Endometrium (tissue), 2 donors: Measurements from ENCODE around the gene YIF1A.
"Not testable (repeated sequence)": the region's sequence is repeated elsewhere in the genome, so short reads cannot be mapped to it uniquely, and the experiment has no call there.

ENCODE experiments used
- FAIRE-seq: peaks from 2 replicates; lab custom pipeline; 2012; peaks lifted over from hg19 to GRCh38; lab: Jason Lieb, UNC
- donor health status: control.
- donor health status: control.

YIF1A gene

DNA sequence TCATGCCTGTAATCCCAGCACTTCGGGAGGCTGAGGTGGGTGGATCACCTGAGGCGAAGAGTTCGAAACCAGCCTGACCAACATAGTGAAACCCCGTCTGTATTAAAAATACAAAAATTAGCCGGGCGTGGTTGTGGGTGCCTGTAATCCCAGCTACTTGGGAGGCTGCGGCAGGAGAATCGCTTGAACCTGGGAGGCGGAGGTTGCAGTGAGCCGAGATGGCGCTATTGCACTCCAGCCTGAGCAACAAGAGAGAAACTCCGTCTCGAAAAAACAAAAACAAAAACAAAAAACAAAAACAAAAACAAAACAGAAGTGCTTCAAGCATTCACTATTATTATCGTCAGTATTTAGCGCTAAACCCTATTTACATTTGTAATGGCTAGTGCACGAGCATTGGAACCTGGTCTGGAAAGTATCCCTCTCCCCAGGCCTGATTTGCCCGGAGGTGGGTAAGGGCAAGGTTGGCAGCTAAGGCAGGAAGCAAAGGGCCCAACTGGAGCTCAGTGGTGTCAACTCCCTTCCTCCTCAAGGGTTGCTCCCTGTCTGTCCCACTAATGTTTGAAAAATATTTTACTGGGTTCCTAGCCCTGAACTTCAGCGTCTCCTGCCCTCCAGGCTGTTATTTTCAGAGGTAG lies 22.0 kb upstream of the YIF1A start:
- FAIRE-seq: not testable (repeated sequence)

DNA sequence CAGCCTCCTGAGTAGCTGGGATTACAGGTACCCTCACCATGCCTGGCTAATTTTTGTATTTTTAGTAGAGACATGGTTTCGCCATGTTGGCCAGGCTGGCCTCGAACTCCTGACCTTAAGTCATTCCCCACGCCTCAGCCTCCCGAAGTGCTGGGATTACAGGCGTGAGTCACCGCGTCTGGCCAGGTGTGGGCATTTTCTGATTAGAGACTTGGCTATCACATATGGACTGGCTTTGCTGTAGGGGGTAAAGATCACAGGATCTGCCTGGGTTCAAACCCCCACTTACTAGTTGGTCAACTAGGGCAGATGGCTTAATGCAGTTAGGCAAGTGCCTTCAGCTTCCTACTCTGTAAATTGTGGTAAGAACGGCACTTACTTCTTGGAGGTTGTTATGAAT lies 21.4 kb upstream of the YIF1A start:
- FAIRE-seq: no peak

- no peak for FAIRE-seq
Observed at GRCh38 chr11:66309475-66309874, 20.5 kb upstream of the YIF1A start.

- no peak for FAIRE-seq
Observed at GRCh38 chr11:66302656-66303055, 13.7 kb upstream of the YIF1A start.

GRCh38 chr11:66299186-66299585 lies 10.2 kb upstream of the YIF1A start:
- no peak for FAIRE-seq

DNA sequence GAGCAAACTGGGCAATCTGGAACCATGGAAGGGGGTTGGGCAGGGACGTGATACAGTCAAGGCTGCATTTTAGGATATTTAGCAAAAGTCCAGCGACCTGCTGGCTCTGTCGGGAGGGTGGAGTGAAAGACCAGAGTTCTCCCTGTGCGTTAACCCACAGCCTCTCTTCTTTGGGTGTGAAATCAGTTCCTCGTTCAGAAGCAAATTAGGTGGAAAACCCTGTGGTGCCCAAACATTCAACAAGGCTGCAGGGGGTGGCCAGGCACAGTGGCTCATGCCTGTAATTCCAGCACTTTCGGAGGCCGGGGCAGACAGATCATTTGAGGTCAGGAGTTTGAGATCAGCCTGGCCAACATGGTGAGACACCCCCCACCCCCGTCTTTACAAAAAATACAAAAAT lies 8.7 kb upstream of the YIF1A start:
- FAIRE-seq: no peak

- no peak for FAIRE-seq
Observed at GRCh38 chr11:66294626-66295620, 6.0 kb upstream of the YIF1A start.

- FAIRE-seq: no peak
Observed at GRCh38 chr11:66293777-66294625, 5.1 kb upstream of the YIF1A start.

- FAIRE-seq: no peak
Observed at GRCh38 chr11:66293352-66293751, 4.4 kb upstream of the YIF1A start.

DNA sequence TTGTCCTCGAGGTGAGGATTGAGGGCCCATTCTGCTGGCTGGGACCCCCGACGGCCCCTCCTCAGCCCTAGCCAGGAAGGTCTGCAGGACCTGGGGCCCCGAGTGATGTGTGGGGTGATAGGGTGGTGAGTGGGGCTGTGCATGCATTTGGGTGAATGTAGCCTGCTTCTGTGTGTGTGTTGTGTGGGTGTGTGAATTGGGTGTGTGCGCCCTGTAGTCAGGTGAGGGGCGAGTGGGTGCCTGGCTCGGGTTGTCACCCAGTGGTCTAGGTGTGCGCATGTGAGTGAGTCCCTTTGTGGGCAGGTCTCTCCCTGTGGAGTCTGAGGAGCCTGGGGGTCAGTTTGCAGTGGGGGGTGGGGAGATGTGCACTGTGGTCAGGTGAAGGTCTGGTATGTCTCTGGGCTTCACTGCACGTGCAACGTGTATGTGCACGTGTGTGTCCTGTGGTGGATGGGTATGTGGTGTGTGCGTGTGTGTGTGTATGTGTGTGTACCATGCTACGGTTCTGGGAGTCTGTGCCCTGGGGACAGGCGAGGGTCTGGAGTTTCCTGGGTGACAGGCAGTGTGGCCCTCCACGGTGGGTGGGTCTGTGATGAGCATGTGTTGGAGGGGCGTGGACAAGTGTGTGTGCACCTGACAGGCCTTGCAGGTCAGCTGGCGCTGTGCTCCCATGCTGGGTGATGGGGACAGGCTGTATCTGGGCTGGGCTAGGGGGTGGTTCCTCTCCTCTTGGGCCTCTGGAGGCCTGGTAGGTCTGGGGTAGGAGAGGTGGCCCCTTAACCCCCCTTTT lies 3.8 kb upstream of the YIF1A start:
- FAIRE-seq: no peak

DNA sequence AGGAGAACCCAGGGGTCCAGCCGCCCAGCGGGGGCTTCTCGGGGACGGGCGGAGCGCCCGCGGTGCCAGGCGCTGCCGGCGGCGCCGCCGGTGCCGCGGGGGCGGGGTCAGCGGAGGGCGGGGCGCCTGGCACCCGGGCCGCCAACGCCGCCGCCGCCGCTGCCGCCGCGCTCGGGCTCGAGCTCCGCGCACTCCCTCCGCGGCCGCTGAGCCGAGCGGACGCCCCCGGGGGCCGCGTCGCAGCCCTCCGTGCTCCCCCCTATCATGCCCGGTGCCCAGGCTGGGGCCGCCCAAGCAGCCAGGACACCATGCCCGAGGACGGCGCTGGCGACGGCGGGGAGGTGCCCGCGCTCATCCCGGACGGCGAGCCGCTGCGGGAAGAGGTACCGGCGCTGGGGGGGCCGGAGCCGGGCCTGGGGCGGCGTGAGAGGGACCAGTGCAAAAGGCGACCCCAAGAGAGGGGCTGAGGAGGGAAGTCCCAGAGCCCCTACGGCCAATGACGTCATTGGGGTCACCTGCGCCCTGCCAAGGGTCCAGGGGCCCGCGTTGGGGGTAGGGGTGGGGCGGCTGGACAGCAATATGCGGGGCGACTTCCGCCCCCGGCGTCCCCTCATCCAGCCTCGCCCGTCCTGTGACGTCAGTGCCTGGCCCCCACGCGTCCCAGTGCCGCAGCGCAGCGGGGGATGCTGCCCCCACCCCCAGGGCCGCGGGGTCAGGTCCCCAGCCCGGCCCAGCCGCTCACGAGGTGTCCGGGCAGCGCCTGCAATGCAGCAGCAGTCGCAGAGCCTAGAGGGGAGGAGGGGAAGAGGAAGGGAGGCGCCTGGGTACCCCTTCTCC lies 3.0 kb upstream of the YIF1A start, which contains the start of gene TMEM151A:
Gene TMEM151A, plus strand, starts transcription at position 189 of the 837 bp plus-strand sequence. Its CDS starts 120 bp downstream, at position 309.
- no peak for FAIRE-seq

DNA sequence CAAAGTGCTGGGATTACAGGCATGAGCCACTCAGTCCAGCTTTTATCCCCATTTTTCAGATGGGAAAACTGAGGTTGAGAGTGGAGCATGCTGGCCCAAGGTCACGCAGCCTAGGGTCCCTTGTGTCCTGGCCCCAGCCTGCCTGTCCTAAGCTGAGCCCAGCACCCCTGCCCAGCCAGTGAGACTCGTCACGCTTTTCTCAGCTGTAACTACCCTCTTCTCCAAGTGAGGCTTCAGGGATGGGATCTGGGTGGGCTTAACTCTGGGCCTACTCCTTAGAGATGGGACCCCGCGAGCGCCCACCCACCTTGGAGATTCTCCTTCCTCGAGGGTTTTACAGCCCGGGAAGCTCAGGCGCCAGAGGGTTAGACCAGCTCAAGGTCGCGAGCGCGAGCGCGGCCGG lies 2.4 kb upstream of the YIF1A start:
- FAIRE-seq: no peak

DNA sequence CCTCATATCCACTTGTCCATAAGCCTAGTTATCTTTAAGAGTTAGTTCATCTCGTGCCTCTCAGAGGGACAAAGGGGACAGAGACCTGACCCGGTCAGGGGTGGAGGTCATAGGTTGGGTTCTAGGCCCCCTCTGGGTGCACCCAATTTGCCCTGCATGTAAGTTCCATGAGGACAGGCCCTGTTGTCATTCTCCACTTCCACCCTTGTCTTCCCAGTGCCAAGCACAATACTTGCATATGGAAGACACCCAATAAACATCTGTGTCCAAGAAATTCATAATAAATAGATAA lies 1.3 kb upstream of the YIF1A start:
- FAIRE-seq: no peak

DNA sequence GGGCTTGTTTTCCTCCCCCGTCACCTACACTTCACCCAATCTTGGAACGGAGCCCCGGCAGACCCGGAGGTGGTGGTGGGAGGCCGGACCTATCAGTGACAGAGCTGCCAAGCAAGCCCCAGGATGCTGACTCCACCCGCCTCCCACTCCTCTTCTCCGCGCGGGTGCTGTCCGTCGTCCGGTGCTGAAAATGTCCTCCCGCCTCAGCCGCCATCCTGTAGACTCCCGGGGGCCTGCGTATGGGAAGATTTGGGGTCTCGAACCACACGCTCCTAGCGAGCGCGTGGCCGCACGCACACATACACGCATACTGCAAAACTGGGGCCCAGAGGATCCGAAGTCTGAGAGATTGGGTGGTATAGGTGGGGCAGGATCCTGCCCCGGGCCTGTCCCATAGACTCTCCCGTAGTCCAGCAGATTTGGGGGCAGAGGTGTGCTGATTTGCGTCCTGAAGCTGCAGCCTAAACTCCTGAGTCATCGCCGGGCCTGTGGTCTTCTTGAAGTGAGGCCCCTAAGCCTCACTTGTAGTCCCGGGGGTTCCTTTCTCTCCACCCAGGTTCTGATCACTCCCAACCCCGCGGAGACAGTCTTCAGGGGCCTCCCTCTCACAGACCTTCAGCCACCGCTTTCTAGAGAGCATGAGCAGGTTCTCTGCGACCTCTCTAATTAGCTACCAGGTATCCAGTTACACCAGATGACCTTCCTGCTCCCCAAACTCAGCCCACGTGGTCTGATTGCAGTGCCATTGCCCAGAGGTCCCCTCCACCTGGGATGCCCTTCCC lies 796 bp upstream of the YIF1A start:
- FAIRE-seq: no peak

GRCh38 chr11:66287889-66288670 lies 863 bp downstream of the YIF1A start:
- no peak for FAIRE-seq

DNA sequence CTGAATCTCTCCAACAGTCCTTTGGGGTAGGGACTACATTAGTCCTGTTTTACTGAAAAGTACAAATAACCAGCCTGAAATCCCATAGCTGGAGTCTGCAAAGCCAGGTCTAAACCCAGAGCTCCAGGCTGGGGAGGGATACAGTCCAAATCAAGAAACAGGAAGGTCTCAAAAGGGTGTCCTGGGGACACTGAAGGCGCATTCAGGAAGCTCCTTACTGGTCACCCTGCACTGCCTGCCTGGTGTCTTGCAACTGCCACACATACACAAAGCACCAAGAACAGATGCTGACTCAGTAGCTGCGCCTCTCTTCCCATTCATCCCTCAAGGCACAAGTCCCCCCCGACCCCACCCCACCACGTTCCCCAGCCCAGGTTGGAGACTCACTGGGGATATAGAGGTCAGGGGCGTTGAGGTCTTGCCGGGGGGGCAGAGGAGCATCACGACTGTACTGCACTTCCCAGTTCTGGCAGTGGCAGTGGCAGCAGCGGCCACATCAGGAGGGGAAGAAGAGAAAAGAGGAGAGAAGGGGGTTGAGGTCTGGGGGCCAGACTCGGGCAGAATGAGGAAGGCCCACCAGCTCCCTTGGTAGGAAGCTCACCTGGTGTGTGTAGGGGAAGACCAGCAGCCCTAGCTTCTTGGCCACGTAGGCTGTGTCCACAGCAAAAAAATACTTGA lies 1.6 kb downstream of the YIF1A start:
- no peak for FAIRE-seq

DNA sequence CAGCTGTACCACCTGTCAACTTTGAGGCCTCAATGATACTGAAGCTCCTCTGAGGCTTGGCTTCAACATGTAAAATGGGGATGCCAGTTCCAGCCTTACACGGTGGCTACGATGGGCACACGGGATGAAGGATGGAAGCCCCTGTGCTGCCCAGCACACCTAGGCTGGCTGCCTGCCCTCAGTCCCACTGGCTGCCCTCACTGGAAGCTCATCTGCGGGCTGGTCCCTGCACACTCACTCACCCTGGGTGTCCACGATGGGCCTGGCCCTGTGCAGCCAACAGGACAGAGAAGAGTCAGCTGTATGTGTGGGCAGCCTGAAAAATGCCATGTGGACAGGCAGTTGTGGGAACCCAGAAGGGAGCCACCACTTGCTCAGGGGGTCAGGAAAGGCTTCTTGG lies 2.2 kb downstream of the YIF1A start:
- no peak for FAIRE-seq

DNA sequence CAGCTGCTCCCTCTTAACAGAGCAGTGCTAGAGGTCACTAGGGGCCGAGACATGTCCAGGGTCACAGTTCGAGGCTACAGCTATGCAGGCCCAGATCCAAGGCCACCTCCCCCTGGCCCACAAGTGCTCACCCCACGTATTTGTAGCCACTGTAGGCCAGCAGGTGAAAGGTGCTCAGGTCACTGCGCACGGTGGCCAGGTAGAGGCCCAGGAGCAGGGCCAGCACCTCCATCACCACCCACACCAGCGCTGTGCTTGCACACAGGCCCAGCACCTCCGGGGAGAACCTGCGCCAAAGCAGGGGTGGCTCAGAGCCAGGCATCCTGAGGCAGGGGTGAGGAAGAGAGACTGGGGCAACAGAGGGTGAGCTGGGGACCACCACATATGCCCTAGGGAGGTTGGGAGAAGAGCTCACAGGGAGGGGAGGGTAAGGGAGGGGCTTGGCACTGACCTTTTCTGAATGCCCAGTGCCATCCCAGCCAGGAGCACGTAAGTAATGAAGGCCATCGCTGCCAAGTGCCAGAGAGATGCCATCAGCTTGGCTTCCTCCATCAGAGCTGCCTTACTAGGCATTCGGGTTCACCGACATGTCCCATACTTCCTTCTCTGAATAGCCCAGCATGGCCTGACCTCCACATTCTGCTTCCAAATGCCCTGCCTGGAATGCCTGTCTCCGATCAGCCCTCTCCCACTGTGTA lies 3.5 kb downstream of the YIF1A start:
- FAIRE-seq: no peak
